Transverse colon (tissue), 4 donors: ENCODE measurements around the gene PRLH.

Source experiments
- POLR2AphosphoS5 ChIP-seq, 3 donors: sonication (generic); formaldehyde crosslinking; IDR thresholded peaks; one replicate each; pipeline ENCODE4 v1.6.1; 2016; ENCODE audit warnings: antibody characterized with exemption in 3 of 3
- TF ChIP-seq, protein P1 (sequence below), 5 experiments: fragments of 200-600 bp in 3 of 5; fragments of 450-650 bp in 2 of 5; sonication (generic) in 3 of 5; IDR thresholded peaks; 1 replicate in 2 of 5; 2 replicates in 3 of 5; pipeline ENCODE4 v1.5.1; 2016 to 2017; ENCODE audit warnings: antibody characterized with exemption in 5 of 5, inconsistent platforms in 3 of 5, mild to moderate bottlenecking in 2 of 5, moderate library complexity in 1 of 5

- TF ChIP-seq POLR2AphosphoS5 (IDR thresholded peaks at IDR 0.05) = no peak
- TF ChIP-seq, protein P1, sequence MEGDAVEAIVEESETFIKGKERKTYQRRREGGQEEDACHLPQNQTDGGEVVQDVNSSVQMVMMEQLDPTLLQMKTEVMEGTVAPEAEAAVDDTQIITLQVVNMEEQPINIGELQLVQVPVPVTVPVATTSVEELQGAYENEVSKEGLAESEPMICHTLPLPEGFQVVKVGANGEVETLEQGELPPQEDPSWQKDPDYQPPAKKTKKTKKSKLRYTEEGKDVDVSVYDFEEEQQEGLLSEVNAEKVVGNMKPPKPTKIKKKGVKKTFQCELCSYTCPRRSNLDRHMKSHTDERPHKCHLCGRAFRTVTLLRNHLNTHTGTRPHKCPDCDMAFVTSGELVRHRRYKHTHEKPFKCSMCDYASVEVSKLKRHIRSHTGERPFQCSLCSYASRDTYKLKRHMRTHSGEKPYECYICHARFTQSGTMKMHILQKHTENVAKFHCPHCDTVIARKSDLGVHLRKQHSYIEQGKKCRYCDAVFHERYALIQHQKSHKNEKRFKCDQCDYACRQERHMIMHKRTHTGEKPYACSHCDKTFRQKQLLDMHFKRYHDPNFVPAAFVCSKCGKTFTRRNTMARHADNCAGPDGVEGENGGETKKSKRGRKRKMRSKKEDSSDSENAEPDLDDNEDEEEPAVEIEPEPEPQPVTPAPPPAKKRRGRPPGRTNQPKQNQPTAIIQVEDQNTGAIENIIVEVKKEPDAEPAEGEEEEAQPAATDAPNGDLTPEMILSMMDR (IDR thresholded peaks at IDR 0.05) = no peak
Measured at GRCh38 chr2:237519506-237520245, 46.7 kb upstream of the PRLH start.
